Measurements from ENCODE around the gene LTBP2.

LTBP2 gene

DNA sequence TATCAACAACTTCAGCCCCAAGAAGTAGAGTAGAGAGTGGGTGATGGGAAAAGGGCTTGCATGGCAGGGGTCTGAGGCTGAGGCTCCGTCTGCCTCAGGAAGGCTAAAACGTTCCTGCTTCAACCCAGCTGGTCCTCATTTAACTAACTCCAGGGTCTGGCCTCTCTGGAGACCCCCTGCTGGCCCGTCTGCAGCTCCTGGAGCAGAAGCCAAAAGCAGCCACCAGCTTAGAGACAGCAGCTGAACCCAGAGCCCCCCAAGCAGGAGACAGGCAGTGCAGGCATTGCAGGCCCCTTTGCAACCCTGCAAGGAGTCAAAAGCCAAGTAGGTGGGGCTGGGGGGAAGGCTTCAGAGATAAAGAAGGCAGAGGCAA, 25.1 kb upstream of the LTBP2 start:
- no peak for DNase-seq

DNA sequence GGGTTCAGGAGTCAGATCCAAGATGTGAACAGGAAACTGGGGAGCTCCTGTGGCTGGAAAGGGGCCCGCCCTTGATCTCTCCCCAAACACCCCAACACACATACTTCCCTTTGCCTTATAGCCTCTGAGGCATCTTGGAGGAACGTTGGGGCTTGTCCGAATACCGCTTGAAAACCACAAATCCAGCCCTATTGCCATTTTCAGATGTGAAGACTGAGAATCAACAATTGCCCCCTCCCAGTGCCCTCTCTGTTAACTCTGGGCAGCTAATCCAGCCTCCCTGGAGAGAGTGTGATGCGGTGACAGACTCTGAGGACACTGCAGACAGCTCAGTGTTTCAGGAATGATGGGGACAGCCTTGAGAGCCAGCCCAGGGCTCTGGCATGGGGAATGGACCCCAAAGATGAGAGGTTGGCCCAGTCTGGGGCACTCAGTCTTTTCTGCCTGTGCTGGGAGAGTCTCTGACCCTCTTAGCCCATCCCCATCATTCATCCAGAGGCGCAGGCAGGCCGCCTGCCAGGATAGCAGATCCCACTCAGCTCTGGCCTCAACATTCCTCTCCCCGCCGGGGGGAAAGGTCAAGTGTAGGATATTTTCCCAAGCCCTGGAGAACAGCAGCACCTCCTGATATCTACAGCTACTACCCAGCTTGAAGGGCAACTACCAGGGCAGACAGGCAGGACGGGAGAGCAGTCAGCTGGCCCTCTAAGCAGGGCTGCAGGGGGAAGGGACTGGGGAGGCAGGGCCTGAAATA, 24.6 kb upstream of the LTBP2 start:
- DNase-seq = no peak

DNA sequence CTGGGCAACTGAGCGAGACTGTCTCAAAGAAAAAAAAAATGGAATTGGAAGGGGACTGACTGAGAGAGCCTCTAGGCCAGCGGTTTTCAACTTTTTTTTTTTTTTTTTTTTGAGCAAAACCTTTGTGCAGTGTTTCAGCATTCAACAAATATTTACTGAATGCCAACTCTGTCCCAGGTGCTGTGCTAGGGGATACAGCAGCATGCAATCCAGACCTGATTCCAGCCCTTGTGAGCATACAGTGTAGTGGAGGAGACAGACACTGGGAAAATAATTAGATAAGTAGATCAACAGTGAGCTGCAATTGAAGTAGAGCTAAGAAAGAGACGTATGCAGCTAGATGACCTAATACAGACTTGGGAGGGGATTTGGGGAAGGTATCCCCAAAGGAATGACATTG, 23.8 kb upstream of the LTBP2 start:
- no peak for DNase-seq

DNA sequence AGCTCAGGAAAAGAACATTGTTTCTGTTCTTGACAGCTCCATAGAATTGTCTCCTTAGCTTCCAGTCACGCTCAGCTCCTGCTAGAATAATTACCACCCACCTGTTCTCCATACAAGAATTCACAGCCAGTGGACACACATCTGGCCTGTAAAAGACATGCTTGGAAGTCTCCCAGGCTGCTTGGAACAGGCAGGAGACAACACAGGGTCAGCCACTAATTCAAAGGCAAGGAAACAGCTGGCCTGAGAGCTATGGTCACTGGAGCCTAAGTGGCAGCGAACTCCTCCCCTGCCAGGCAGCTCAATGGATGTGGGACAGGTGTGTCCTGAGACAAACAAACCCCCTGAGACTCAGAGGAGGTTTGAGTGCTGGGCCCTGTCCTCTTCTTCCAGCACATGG, 22.9 kb upstream of the LTBP2 start:
- DNase-seq = no peak

DNA sequence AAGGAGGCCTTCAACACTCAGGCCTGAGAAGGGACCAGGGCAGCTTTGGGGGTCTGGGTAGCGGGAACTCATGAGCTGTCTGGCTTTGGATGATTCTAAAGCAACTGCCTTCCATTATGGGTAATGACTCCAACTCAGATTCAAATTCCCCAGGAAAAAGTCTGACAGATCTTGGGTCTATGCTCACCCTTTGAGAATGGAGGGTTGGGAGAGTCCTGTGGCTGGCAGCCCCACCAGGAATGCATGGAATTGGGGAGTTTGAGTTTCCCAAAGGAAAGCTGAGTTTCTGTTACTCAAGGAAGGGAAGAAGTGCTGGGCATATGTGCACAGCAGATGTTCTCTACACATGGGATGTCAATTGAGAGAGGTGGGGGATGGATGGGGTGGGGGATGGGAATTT, 22.4 kb upstream of the LTBP2 start:
- no peak for DNase-seq

DNA sequence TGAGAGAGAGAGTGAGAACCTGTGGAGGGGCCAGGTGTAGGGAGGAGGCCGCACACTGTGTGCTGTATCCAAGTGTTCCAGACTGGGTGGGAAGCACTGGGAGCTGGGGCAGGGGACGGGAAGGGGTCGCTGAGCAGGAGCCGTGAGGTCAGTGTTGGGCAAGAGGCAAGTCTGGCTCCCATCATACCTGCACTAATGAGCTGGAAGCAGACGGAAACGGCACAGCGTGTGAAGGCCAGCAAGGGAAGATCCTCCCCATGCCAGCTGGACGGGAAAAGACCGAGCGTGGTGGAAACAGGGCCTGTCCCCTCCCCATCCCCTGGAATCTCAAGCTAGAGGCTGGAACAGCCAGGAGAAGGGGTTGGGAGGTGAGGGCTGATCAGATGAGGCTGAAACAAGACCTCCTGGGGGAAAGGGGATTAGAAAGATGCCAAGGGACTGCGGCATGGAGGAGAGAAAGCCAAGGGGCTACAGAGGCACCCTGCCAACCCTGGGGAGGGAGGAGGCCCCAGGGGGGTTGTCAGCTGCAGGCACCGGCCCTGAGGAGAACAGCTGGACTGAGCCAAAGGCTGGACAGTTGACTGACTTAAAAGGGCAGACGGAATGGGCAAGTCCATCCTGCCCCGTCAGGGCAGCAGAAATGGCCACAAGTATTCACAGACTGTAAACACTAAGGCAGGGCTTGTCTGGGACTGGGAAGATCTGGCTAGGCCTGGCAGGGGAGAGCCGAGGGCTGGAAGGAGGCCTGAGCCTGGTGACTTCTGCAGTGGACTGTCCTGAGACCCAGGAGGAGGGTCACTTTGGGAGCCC, 19.0 kb upstream of the LTBP2 start:
- no peak for DNase-seq

DNA sequence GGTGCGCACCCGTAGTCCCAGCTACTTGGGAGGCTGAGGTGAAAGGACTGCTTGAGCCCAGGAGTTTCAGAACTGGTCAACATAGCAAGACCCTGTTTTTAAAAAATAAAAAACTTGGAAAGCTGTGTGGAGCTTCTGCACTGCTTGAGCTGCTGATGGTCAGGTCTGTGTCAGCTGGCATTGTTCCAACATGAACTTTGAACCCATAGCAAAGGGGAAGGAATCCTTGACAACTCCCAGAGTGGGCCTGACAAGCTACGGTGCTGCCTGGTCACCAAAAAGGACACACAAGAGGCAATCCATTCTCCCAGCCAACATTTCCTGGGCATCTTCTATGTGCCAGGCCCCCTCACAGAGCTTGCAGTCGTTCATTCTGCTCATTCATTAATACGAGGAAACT, 16.4 kb upstream of the LTBP2 start:
- no peak for DNase-seq

DNA sequence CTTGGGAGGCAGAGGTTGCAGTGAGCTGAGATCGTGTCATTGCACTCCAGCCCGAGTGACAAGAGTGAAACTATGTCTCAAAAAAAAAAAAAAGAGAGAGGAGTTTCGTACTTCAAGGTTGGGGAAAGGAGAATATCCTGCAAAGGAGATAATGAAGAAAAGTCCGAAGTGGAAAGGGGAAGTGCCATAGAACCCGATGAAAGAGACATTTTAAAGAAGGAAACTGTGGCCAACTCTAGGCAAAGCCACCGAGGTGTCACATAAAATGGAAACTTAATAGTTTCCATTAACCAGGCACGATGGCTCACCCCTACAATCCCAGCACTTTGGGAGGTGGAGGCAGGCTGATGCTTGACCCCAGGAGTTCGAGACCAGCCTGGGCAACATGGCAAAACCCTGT, 15.0 kb upstream of the LTBP2 start:
- DNase-seq = no peak

DNA sequence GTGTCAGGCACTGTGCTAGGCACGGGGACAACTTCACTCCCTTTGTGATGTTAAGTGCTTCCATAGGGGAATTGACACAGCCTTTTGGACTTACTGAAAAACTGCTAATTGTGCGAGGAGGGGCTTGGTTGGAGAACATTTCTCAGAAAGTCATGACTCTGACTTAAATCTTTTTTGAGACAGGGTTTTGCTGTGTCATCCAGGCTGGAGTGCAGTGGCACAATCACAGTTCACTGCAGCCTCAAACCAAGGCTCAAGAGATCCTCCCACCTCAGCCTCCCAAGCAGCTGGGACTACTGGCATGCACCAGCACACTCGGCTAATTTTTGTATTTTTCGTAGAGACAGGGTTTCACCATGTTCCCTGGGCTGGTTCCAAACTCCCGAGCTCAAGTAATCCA, 10.2 kb upstream of the LTBP2 start:
- DNase-seq = no peak

DNA sequence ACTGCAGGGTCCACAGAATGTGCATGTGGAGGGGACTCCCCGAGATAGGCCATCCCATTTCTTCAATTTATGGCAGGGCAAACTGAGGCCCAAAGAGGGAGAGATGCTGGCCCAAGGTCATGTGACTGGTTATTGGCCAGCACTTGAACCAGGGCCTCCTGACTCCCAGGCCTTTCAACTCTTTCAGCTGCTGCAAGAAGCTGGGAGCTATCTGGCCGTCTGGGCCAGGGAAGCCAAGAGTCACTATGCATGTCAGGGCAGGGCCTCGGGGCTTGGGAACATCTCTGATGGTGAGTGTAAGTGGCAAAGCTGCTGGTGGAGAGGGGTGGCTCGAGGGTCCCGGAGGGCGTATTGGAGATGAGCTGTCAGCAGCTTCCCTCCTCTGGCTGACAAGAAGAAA, 9.5 kb upstream of the LTBP2 start:
- no peak for DNase-seq

DNA sequence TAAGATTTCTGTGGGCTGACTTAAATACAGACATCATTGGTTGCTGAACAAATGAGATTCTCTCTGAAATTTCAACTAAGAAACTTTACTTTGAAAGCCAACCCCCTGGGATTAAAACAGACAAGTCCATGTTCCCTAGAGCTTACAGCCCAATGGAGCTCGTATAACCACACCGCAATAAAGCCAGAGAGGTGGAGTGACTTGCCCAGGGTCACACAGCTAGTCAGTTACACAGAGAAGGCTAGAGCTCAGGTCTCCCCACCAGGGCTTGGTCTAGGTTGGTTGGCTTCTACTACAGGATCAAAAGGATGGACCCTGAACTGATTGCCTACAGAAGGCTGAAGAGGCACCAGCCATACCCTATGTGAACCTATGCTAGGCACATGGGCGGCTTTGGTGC, 8.9 kb upstream of the LTBP2 start:
- DNase-seq = no peak

DNA sequence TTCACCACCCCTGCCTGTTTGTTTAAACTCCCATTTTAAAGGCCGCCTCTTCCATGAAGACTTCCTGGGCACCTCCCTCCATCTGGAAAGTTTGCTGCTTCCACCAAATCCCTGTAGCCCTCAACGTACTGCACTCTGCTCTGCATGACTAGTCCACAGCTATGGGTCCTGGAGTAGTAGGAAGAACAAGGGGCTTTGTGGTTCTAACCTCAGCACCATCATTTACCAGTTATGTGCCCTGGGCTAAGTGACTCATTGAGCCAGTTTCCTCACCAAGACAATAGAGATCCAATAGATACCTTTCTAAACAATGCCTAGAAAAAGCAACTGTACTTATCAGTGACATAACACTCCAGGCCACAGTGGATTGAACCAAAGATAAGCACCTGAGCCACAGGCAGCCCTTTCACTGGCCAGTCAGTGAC, 8.5 kb upstream of the LTBP2 start:
- peak; percentile 51 for DNase-seq

DNA sequence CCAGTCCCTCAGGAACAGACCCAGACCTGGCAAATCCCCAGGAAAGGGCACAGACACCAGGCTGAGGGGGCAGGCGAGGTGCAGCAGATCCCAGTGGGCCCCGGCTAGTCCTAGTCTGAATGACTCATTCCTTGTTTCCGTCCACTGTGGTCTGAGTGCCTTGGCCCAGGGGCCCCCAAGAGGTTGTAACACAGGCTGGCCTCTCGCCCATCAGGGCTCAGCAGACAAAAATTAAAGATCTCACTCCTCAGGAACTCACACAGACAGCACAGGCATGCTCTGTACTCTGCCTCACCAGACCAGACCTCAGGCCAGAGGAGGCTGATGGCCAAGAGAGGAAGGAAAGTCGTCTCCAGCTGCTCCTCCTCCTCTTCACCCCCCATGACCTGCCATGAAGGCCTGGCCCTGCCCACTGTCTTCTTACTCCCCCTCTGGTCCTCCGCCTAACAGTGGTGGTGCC, 7.7 kb upstream of the LTBP2 start:
- no peak for DNase-seq

DNA sequence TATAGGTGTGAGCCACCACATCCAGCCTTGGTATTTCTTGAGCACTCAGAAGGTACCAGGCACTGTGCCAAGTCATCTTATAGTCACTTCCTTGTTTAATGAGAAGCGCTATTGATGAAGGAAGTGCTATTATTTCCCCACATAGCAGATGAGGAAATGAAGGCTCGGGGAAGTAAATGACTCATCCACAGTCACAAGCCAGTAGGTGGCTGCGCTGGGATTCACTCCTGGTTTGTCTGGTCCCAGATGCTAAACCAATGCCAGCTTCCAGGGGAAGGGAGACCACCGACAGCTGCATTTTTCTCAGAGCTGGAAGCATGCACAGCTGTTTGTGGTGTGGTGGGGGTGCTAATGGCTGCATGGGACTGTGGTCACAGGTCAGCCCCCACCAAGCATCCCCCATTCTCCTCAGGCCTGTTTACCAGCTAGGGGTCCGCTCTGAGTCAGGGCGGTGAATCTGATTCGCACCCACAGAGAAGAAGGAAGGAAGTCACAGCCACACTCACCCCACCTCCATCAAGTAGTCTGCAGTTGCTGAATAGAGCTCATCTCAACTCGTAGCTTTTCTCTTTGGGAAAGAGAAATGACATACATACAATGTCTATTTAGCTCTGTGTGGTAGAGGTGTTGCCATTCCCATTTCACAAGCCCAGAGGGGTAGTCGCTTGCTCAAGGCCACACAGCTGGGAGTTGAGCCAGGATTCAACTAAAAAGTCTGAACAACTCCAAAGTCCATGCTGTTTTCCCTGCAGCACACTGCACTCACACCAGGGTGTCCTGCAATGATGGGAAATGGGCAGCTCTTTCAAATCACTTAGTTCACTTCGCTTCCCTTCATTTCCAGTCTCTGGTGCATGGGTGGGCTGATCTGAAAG, 6.3 kb upstream of the LTBP2 start:
- peak; percentile 80 for DNase-seq

DNA sequence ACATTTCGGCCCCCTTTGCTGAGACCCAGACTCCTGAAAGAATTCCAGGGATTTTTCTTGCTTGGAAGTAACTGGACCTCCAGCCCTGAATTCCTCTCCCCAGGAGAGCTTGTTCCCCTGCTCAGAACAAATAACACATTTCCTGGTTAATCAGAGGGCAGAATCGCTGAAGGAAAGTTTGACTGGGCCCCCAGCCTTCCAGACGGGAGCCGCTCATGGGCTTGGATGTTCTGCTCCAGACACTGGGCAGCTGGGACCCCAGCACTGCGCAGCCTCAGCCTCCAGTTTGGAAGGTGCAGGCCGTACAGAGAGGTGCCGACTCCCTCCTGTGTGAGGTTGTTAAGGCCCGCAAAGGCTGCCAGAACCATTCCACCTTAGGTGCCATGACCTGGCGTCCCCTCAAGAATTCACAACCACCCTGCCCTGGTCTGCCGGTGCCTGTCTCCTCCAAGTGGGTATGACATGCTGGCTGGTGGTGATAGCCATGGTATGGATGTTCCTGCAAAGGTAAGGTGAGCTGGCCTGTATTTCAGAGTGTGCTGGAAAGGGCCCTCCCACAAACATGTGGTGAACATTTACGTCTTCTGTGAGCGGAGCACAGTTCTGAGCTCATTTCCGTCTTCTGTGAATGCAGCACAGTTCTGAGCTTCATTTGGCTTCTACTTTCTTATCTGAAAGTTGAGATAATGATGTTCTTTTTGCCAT, 5.1 kb upstream of the LTBP2 start:
- DNase-seq = no peak

DNA sequence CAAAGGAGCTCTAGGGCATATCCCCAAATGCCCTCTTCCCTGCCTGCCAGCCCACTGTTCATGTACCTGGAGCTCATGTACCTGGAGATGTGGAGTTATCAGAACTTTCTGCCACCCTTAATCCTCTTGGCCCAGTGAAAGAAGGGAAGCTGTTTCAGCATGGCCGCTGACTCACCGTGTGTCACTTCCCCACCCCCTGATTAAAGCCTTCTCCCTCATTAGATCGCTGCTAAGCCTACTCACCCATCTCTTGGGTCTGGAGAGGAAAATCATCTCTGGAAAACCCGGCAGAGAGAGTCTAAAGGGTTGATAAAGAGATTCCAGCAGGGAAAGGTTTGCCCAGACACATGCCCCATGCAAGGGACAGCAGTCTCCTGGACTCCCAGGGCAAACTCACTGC, 4.5 kb upstream of the LTBP2 start:
- DNase-seq = no peak

DNA sequence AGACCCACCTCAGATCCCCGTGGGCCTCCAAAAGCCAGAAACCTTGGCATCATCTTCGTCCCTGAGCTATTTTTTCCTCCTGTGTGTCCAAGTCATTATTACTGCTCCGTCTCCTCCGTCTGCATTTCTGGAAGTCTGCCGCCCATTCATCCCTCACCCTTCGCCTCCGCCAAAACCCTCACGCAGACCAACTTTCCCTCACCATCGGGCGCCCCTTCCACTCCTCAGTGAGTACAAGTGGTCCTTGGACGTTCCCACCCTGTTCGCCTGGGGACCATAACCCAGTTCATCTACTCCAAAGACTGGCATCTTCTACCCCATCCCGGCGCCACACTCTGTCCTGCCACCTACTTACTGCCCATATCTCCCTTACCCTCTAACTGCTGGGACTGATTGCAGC, 3.7 kb upstream of the LTBP2 start:
- no peak for DNase-seq

DNA sequence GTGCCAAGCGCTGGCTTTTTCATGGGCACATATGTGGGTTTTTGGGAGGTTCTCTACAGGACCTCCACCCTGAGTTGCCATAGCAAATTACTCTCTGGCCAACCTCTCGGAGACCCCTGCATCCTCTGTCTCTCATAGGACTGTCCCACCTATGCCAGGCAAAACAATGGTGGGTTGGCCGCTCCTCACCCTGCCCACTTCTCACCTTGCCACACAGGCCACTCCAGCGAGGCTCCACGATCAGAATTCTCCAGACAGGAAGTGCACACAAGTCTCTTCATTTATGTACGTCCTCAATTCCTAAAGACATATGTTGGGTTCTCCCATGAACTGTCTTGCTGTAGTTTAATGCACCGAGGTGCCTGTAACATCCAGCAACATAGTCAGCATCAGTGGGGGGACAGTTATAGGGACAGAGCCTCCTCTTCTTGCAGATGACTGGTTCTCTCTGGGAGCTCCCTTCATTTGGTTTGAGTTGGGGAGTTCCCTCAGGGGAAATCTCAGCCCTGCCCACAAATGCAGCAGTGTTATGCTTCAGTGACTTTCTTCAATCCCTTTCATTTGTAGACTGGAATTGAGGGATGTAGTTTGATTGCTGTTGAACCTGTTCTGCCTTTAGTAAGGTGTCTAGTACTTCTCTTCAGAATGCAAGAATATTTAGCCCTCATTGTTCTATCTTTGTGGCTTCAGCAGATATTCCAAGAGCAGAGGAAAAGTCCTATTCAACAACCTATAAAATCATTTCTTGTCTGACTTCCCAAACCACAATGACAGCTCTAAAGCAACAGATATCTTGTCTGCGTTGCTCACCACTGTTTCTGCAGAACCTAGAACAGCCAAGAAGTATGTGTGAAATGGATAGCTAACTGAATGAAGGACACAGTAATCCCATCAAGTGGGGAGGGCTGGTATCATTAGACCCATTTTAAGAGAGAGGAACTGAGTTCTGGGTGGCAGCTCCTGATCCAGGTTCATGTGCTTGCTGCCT, 2.8 kb upstream of the LTBP2 start:
- no peak for DNase-seq

DNA sequence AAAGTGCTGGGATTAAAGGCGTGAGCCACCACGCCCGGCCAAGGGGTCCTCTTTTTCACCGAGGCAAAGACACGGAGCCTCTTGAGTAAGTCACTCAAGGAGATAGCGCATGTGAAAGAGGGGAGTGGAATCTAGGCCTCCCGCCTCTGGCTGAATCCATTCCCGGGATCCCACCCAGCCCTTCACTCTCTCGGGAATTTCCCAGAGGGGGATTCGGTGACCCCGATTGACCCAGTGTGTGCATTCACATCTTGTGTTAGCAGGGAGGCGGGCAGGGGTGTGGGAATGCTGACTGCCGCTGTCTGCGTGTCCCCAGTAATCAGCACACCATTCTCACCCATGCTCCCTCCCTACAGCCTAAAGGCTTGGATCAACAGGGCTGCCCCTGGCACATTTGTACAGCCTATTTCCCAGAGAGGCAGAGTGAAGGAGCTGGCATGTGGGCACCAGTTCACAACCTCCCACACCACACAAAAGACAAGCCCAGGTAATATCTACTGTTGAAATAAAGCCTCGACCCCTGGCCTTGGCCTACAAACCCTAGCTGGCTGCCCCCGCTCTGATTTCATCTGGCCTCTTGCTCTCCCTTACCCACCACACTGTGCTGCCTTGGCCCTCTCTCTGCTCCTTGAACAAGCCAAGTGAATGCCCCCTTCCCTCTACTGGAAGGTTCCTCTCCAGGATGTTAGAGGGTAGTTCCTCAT, 1.3 kb upstream of the LTBP2 start:
- DNase-seq = no peak

DNA sequence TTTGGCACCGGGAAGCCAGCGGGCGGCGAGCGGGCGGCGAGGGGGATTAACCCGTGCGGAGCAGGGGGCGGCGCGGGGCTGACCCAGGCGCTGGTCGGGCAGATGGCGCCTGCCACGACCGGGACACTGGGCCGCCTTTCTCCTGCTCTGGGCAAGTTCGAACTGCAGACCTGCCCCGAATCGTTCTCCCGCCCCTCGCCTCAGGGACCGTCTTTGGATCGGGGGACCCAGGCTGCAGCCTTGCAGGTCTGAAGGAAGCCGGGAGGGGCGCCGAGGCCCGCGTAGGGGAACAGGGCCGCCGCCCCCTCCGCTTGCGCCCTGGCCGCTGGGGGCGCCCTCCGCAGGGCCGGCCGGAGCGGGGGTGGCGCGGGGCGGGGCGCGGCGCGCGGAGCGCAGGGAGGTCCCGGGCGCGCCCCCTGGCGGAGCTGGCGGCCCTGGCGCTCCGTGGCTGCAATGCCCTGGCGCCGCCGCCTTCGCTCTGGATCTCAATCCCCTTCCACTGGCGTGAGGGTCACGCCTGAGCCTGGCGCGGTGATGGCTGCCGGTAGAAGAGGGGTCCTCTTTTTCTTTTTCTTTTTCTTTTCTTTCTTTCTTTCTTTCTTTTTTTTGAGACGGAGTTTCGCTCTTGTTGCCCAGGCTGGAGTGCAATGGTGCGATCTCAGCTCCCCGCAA, 449 bp upstream of the LTBP2 start:
- peak; percentile 81 for DNase-seq

Data from CD4-positive, alpha-beta T cell treated with Interleukin-17A for 1 hour (primary cell).